ENCODE data around the gene ASXL1.
A peak's percentile ranks its signal among the peaks of the same experiment; 100 is the strongest.

The ASXL1 gene

GRCh38 chr20:32449057-32449889 lies 91.1 kb downstream of the ASXL1 start:
- H3K9ac ChIP-seq = peak overlapping the region in 5 of 11 experiments; percentile 2 to 59 (median 26); a peak in 4 of 22 replicates
- no peak overlapping the region for H3K4me3 ChIP-seq
- peaks cover 71 to 100% (median 100%) of the 10 kb centered on the region in 11 experiments; a peak in 21 of 22 replicates for H4K20me1 ChIP-seq
- peak overlapping the region in 10 of 11 experiments; percentile 25 to 93 (median 82); a peak in 18 of 22 replicates for H3K4me2 ChIP-seq
- no peak for TF ChIP-seq Cebpa-rat (IDR thresholded peaks at IDR 0.05)
- peaks cover 71 to 100% (median 94%) of the 10 kb centered on the region in 11 experiments for H3K36me3 ChIP-seq
- no peaks in the 10 kb centered on the region for H3K27me3 ChIP-seq
- H3K4me1 ChIP-seq = peaks cover 82 to 100% (median 100%) of the 10 kb centered on the region in 10 experiments
- H3K27ac ChIP-seq = peak overlapping the region in 3 of 11 experiments; percentile 8 to 29 (median 23); a peak in 4 of 22 replicates
- no peaks in the 10 kb centered on the region for H3K9me3 ChIP-seq (replicated peaks in 1 of 11)

- Histone ChIP-seq H3K27ac (peak overlapping the region in 3 of 11 experiments; percentile 8 to 29 (median 23); a peak in 5 of 22 replicates), H3K27me3 (no peaks in the 10 kb centered on the region), H3K4me1 (peaks cover 85 to 100% (median 100%) of the 10 kb centered on the region in 10 experiments), H3K9me3 (replicated peaks in 1 of 11) (no peaks in the 10 kb centered on the region), H3K4me3 (no peak overlapping the region), H4K20me1 (peaks cover 71 to 100% (median 100%) of the 10 kb centered on the region in 11 experiments; a peak in 21 of 22 replicates), H3K4me2 (peak overlapping the region in 10 of 11 experiments; percentile 25 to 93 (median 82); a peak in 18 of 22 replicates), H3K9ac (peak overlapping the region in 3 of 11 experiments; percentile 26 to 59 (median 49); a peak in 4 of 22 replicates), H3K36me3 (peaks cover 69 to 100% (median 92%) of the 10 kb centered on the region in 11 experiments)
- TF ChIP-seq Cebpa-rat (IDR thresholded peaks at IDR 0.05) = no peak
Measured at GRCh38 chr20:32449890-32450401, 91.8 kb downstream of the ASXL1 start.

- no peaks in the 10 kb centered on the region for H3K27me3 ChIP-seq
- peaks cover 69 to 100% (median 91%) of the 10 kb centered on the region in 11 experiments for H3K36me3 ChIP-seq
- peaks cover 71 to 100% (median 100%) of the 10 kb centered on the region in 11 experiments; a peak in 21 of 22 replicates for H4K20me1 ChIP-seq
- H3K4me1 ChIP-seq = peaks cover 86 to 100% (median 100%) of the 10 kb centered on the region in 10 experiments
- H3K4me3 ChIP-seq = no peak overlapping the region
- TF ChIP-seq Cebpa-rat (IDR thresholded peaks at IDR 0.05) = no peak
- peak overlapping the region in 3 of 11 experiments; percentile 6 to 59 (median 49); a peak in 4 of 22 replicates for H3K9ac ChIP-seq
- no peaks in the 10 kb centered on the region for H3K9me3 ChIP-seq (replicated peaks in 1 of 11)
- H3K27ac ChIP-seq = peak overlapping the region in 1 of 11 experiments; percentile 23; a peak in 3 of 22 replicates
- H3K4me2 ChIP-seq = peak overlapping the region in 9 of 11 experiments; percentile 25 to 93 (median 89); a peak in 16 of 22 replicates
Measured at GRCh38 chr20:32450484-32451061, 92.4 kb downstream of the ASXL1 start.

- Histone ChIP-seq H3K36me3 (peaks cover 71 to 100% (median 96%) of the 10 kb centered on the region in 11 experiments), H3K4me3 (no peak overlapping the region), H3K9ac (0 out of 22 replicates have a peak overlapping the region, but pooled peaks of 1 of the 11 experiments have one; percentile 35), H4K20me1 (peaks cover 71 to 100% (median 100%) of the 10 kb centered on the region in 11 experiments; a peak in 21 of 22 replicates), H3K27me3 (no peaks in the 10 kb centered on the region), H3K9me3 (replicated peaks in 1 of 11) (no peaks in the 10 kb centered on the region), H3K4me2 (peak overlapping the region in 10 of 11 experiments; percentile 76 to 96 (median 89); a peak in 17 of 22 replicates), H3K4me1 (peaks cover 83 to 100% (median 100%) of the 10 kb centered on the region in 10 experiments), H3K27ac (no peak overlapping the region; a peak in 1 of 22 replicates)
- TF ChIP-seq Cebpa-rat (IDR thresholded peaks at IDR 0.05) = no peak
Measured at GRCh38 chr20:32451340-32451681, 93.2 kb downstream of the ASXL1 start.

- H3K4me2 ChIP-seq = peak overlapping the region; percentile 76 to 96 (median 89)
- no peak overlapping the region for H3K27ac ChIP-seq
- peaks cover 66 to 100% (median 93%) of the 10 kb centered on the region in 11 experiments for H3K36me3 ChIP-seq
- no peak for TF ChIP-seq Cebpa-rat (IDR thresholded peaks at IDR 0.05)
- H4K20me1 ChIP-seq = peaks cover 71 to 100% (median 100%) of the 10 kb centered on the region in 11 experiments
- H3K9me3 ChIP-seq (replicated peaks in 1 of 11) = no peaks in the 10 kb centered on the region
- no peak overlapping the region for H3K4me3 ChIP-seq
- peaks cover 78 to 100% (median 100%) of the 10 kb centered on the region in 10 experiments for H3K4me1 ChIP-seq
- H3K9ac ChIP-seq = peak overlapping the region in 5 of 11 experiments; percentile 7 to 58 (median 39); a peak in 4 of 22 replicates
- H3K27me3 ChIP-seq = no peaks in the 10 kb centered on the region
Measured at GRCh38 chr20:32451682-32452461, 93.7 kb downstream of the ASXL1 start.

GRCh38 chr20:32452776-32453466 lies 94.8 kb downstream of the ASXL1 start:
- no peaks in the 10 kb centered on the region for H3K9me3 ChIP-seq (replicated peaks in 1 of 11)
- no peak overlapping the region for H3K27ac ChIP-seq
- peak overlapping the region; percentile 21 to 96 (median 89) for H3K4me2 ChIP-seq
- no peak for TF ChIP-seq Cebpa-rat (IDR thresholded peaks at IDR 0.05)
- H4K20me1 ChIP-seq = peaks cover 75 to 100% (median 100%) of the 10 kb centered on the region in 11 experiments
- peak overlapping the region in 5 of 11 experiments; percentile 7 to 58 (median 39); a peak in 5 of 22 replicates for H3K9ac ChIP-seq
- H3K36me3 ChIP-seq = peaks cover 55 to 89% (median 82%) of the 10 kb centered on the region in 11 experiments
- no peak overlapping the region for H3K4me3 ChIP-seq
- no peaks in the 10 kb centered on the region for H3K27me3 ChIP-seq
- peaks cover 75 to 100% (median 100%) of the 10 kb centered on the region in 10 experiments for H3K4me1 ChIP-seq

- no peak overlapping the region for H3K27ac ChIP-seq
- no peaks in the 10 kb centered on the region for H3K27me3 ChIP-seq
- peaks cover 75 to 100% (median 100%) of the 10 kb centered on the region in 10 experiments for H3K4me1 ChIP-seq
- no peaks in the 10 kb centered on the region for H3K9me3 ChIP-seq (replicated peaks in 1 of 11)
- no peak overlapping the region for H3K4me3 ChIP-seq
- peak overlapping the region in 10 of 11 experiments; percentile 74 to 96 (median 89); a peak in 19 of 22 replicates for H3K4me2 ChIP-seq
- peak overlapping the region in 4 of 11 experiments; percentile 18 to 60 (median 47); a peak in 5 of 22 replicates for H3K9ac ChIP-seq
- H3K36me3 ChIP-seq = peaks cover 54 to 85% (median 75%) of the 10 kb centered on the region in 11 experiments
- TF ChIP-seq Cebpa-rat (IDR thresholded peaks at IDR 0.05) = no peak
- peaks cover 77 to 100% (median 100%) of the 10 kb centered on the region in 11 experiments for H4K20me1 ChIP-seq
Measured at GRCh38 chr20:32453467-32454163, 95.5 kb downstream of the ASXL1 start.

All from BLaER1 treated with 17β-estradiol and CSF1 and Interleukin-3, amounts not matched to agents 10 nM and 100 nM (cell line).